HG03439 (cell line): Measurements from ENCODE around the gene DRAXIN.
A peak's percentile ranks its signal among the peaks of the same experiment; 100 is the strongest.

Experiments
- ATAC-seq: cut with Tn5 transposase; IDR thresholded peaks from one replicate; pipeline ENCODE4 v1.9.1; 2021; ENCODE audit warnings: mild to moderate bottlenecking, moderate library complexity; ENCODE audit not compliant: unreplicated experiment

DRAXIN gene

GRCh38 chr1:11654939-11655808 is 36.3 kb upstream of the DRAXIN start:
- ATAC-seq, result peak; percentile 9

GRCh38 chr1:11657654-11658053 is 33.9 kb upstream of the DRAXIN start:
- ATAC-seq, result no peak

GRCh38 chr1:11658542-11658941 is 33.0 kb upstream of the DRAXIN start:
- ATAC-seq, result no peak

- ATAC-seq, result no peak
Observed at GRCh38 chr1:11659748-11660147, 31.8 kb upstream of the DRAXIN start.

GRCh38 chr1:11661103-11661502 is 30.4 kb upstream of the DRAXIN start:
- ATAC-seq, result no peak

- peak; percentile 43 for ATAC-seq
Observed at GRCh38 chr1:11664336-11665065, 27.0 kb upstream of the DRAXIN start.

- ATAC-seq, result no peak
Observed at GRCh38 chr1:11668516-11668915, 23.0 kb upstream of the DRAXIN start.

GRCh38 chr1:11670747-11671146 is 20.8 kb upstream of the DRAXIN start:
- no peak for ATAC-seq

- ATAC-seq, result no peak
Observed at GRCh38 chr1:11671205-11671543, 20.3 kb upstream of the DRAXIN start.

GRCh38 chr1:11671544-11672286 is 19.8 kb upstream of the DRAXIN start:
- ATAC-seq, result no peak

- no peak for ATAC-seq
Observed at GRCh38 chr1:11673089-11673769, 18.3 kb upstream of the DRAXIN start.

GRCh38 chr1:11674488-11674887 is 17.0 kb upstream of the DRAXIN start:
- ATAC-seq, result no peak

GRCh38 chr1:11675325-11675724 is 16.2 kb upstream of the DRAXIN start:
- ATAC-seq, result no peak

- no peak for ATAC-seq
Observed at GRCh38 chr1:11676386-11677103, 15.0 kb upstream of the DRAXIN start.

GRCh38 chr1:11678442-11678841 is 13.1 kb upstream of the DRAXIN start:
- ATAC-seq, result no peak

- peak; percentile 16 for ATAC-seq
Observed at GRCh38 chr1:11680270-11681070, 11.0 kb upstream of the DRAXIN start.

GRCh38 chr1:11681071-11681771 is 10.3 kb upstream of the DRAXIN start, which contains the start of gene MAD2L2:
MAD2L2 (minus strand) TSS chr1:11681148; CDS start chr1:11680601, 547 bp downstream.
- peak; percentile 67 for ATAC-seq

GRCh38 chr1:11682287-11682771 is 9.2 kb upstream of the DRAXIN start:
- no peak for ATAC-seq

GRCh38 chr1:11682799-11683198 is 8.7 kb upstream of the DRAXIN start:
- no peak for ATAC-seq
